ENCODE measurements around the gene DUSP9.
"Not testable (repeated sequence)": the region's sequence is repeated elsewhere in the genome, so short reads cannot be mapped to it uniquely, and the experiment has no call there.

Gene DUSP9

GRCh38 chrX:153674219-153674851 lies 27.3 kb downstream of the DUSP9 start:
- no peak for DNase-seq

DNA sequence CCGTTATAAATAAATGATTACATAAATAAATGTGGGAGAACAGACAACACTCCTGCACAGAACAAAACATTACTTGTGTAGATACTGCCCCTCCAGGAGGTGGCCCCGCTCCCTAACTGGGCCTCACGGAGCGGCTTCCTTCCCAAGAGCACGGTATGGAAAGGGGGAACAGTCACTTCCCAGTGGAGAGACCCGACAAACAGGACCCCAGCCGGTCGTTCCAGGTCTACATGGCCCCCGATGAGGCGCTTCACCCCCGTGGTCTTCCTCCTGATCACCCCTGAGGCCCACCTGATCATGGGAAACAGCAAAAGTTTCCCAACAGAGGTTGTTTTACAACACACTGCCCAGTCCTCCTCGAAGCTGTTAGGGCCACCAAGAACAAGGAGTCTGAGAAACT lies 34.2 kb downstream of the DUSP9 start:
- no peak for DNase-seq

DNA sequence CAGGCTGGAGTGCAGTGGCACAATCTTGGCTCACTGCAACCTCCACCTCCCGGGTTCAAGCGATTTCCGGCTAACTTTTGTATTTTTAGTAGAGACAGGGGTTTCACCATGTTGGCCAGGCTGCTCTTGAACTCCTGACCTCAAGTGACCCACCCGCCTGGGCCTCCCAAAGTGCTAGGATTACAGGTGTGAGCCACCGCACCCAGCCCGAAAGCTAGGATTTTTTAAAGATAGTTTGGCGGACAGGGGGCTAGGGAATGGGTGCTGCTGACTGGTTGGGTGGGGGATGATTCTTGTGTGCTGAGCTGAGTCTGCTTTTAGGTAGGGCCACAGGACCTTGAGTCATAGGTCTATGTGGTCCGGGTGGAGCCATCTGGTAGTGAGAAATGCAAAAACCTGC lies 36.5 kb downstream of the DUSP9 start:
- DNase-seq = not testable (repeated sequence)

- DNase-seq = no peak
These were observed 37.6 kb downstream of the DUSP9 start for GRCh38 chrX:153684467-153685155.

- DNase-seq = no peak
These were observed 38.1 kb downstream of the DUSP9 start for GRCh38 chrX:153685156-153685536.

DNA sequence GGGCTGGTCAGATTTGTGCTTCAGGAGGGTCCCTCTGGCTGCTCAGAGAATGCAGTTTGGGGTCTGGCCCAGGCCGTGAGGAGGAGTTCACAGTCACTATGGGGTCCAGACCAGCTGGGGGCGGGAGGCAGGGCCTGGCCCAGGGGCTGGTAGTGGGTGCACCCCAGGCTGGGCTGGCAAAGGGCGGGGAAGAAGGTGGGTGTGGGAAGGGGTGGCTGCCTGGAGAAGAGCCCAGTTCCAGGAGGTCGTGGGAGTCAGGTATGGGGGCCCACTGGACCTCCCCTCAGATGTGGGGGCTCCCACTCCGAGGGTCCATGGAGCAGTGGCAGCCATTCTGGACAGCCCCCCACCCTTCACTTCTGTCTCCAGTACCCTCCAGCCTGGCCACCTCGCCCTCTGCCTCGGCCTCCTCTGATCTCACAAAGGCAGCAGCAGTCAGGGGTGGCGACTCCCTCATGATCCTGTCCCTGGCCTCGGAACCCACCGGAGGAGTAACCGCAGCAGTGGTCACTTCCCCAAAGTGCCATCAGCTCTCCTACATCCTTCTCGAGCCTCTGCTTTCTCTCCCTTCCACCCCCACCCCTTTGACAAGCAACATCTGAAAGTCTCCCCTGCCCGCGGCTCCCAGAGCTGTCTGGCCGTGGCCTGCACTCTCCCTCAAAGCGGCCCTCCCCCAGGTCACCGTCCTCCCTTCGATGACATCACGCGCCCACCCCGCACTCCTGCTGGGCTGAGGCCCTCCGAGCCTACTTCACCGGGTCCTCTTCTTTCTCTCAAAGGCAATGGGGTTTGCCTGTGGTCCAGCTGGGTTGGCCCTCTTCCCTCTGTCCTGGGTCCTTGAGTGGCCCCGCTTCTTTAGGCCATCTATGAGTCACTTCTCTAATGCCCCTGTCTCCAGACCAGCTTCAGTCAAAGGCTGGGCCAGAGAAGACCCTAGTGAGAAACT lies 39.0 kb downstream of the DUSP9 start:
- DNase-seq = no peak

- no peak for DNase-seq
These were observed 39.7 kb downstream of the DUSP9 start for GRCh38 chrX:153686711-153687110.

GRCh38 chrX:153687121-153688039 lies 40.4 kb downstream of the DUSP9 start, which contains the start of gene SLC6A8:
Gene SLC6A8 (plus strand): TSS chrX:153687926. CDS start chrX:153688575, 649 bp downstream.
- no peak for DNase-seq

DNA sequence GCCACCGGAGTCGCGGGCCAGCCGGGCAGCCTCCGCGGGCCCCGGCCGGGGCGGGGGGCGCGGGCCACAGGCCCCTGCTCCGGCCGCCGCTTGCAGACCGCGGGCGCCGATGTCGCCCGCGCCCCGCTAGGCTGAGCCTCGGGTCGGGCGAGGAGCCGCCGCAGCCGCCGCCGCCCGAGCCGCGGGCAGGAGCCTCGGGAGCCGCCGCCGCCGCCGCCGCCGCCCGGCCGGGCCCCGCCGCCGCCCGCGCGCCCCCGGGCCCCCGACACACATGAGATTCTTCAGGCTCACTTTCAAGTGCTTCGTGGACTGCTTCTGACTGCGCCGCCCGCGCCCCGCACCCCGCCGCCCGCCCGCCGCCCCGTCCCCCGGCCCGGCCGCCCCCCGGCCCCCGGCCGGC lies 41.1 kb downstream of the DUSP9 start:
- DNase-seq = no peak

DNA sequence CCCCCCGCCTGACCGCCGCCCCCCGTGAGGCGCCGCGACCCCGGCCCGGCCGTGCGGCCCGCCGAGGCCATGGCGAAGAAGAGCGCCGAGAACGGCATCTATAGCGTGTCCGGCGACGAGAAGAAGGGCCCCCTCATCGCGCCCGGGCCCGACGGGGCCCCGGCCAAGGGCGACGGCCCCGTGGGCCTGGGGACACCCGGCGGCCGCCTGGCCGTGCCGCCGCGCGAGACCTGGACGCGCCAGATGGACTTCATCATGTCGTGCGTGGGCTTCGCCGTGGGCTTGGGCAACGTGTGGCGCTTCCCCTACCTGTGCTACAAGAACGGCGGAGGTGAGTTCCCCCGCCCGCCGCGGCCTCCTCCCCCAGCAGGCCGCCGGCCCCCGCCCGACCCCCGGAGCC lies 41.5 kb downstream of the DUSP9 start:
- no peak for DNase-seq

DNA sequence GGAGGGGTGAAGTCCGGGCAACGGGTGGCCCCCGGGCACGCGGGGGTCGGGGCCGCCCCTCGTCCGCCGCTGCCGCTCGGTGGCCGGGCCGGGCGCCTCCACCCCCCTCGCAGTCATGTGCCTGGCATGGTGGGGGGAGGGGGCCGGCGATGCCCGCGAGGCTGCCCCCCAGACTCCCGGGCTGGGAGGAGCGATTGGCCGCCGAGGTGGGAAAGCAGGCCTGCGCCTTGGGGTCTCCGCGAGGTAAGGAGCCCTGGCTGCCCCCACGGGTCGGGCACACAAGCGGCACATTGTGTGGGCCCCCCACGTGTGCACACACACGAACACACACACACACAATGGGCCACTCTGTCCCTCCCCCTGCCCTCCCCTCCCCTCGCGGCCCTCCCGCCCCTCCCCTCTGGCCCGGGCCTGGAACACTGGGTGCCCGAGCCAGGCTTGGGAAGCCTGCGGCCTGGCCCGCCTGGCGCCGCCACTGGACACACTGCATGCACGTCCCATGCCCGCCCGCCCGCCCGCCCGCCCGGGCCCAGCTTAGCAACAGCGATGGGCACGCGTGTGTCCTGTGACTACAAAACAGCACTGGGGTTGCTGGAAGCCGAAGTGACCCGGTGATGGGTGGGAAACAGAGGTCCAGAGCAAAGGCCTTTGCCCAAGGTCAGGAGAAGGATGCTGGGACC lies 42.0 kb downstream of the DUSP9 start:
- DNase-seq = no peak

GRCh38 chrX:153689654-153690465 lies 42.9 kb downstream of the DUSP9 start:
- DNase-seq = no peak

DNA sequence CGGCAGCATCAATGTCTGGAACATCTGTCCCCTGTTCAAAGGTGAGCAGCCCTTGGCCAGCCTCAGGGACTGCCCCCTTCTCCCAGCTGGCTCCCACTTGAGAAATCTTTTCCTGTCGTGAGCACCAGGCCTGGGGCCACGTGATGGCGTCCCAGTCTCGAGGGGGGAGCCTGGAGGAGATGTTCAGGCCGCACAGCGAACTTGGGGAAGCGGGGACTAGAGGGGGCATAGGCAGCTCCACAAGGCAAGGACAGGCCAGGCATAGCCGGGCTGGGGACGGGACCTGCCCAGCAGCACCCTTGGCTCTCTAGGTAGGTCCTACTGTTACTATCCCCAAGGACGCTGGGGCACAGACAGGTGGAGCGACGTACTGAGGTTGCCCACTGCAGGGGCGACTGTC lies 43.5 kb downstream of the DUSP9 start:
- no peak for DNase-seq

GRCh38 chrX:153691032-153691827 lies 44.2 kb downstream of the DUSP9 start:
- not testable (repeated sequence) for DNase-seq

GRCh38 chrX:153692003-153692402 lies 45.0 kb downstream of the DUSP9 start:
- DNase-seq = no peak

DNA sequence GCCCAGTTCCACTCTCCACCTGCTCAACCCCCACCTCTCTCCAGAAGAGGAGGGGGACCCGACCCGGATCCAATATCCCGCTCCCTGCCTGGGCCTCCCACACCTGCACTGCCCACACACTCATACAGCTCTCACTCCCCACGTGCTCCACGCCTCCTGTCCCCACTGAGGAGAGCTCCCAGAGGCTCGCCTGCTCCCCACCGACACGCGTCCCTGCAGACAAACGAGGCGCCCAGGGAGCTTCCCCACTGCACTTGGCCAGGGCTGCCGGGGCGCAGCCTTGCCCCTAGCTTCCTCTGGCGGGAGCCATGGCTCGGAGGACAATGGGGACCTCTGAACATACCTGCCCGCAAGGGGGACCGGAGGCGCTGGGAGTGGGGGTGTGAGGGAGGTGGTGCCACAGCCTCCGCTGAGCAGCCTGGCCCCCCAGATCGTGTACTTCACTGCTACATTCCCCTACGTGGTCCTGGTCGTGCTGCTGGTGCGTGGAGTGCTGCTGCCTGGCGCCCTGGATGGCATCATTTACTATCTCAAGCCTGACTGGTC lies 45.7 kb downstream of the DUSP9 start:
- DNase-seq = no peak

GRCh38 chrX:153693216-153694086 lies 46.4 kb downstream of the DUSP9 start:
- no peak for DNase-seq

DNA sequence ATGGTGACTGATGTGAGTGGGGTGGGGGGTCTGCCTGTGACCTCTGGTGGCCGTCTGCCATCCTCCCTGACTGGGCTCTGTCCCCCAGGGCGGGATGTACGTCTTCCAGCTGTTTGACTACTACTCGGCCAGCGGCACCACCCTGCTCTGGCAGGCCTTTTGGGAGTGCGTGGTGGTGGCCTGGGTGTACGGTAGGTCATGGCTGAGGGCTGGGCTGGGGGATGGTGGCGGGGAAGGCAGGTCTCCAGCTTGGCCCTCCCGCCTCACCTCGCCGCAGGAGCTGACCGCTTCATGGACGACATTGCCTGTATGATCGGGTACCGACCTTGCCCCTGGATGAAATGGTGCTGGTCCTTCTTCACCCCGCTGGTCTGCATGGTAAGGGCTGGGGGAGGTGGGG lies 47.3 kb downstream of the DUSP9 start:
- DNase-seq = not testable (repeated sequence)
